Ureter (tissue), 1 donor: ENCODE measurements around the gene C4B. TPM values are rescaled to one million over a fixed set of nuclear protein-coding genes. Genes with fewer than 3 reads are reported as not detected.
"Not testable (repeated sequence)": the region's sequence is repeated elsewhere in the genome, so short reads cannot be mapped to it uniquely, and the experiment has no call there.

Experiments used
- DNase-seq: peaks from one replicate; pipeline ENCODE4 v3.0.0-alpha.2; 2020; ENCODE audit warnings: low spot score
- total RNA-seq: library from RNA; stranded (reverse); gene quantifications from one replicate; pipeline ENCODE4 v1.2.4, GENCODE V29; 2023
- donor health status: DM: yes; HTN: yes; CAD: no.

The C4B gene
- total RNA-seq: 152 TPM

DNA sequence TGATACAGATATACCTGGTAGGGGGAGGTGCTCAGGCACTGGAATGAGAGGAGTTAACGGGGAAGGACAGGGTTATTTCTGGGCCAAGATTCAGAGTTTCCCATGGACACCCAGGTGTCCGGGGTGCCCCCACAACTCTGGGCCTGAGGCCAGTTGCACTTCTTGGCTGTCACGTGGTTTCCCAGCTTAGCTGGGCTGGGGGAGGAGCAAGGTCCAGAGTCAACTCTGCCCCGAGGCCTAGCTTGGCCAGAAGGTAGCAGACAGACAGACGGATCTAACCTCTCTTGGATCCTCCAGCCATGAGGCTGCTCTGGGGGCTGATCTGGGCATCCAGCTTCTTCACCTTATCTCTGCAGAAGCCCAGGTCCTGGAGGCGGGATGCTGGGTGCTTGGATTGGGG is at the start of gene C4B:
C4B (plus strand) TSS at position 249 of the 400 bp plus-strand sequence; CDS start at position 300, 51 bp downstream.
- DNase-seq: not testable (repeated sequence)

DNA sequence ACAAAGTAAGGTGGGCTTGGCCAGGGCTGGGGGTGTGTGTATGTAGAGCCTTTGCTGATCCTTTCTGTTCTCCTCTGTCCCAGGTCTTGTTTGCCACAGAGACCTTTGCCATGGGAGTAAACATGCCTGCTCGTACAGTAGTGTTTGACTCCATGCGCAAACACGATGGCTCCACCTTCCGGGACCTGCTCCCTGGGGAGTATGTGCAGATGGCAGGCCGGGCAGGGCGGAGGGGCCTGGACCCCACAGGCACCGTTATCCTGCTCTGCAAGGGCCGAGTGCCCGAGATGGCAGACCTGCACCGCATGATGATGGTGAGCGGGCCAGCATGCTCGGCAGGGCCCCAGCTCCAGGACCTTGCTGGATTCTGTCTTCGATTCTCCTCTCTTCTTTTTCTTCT is 48.9 kb upstream of the C4B start:
- no peak for DNase-seq

DNA sequence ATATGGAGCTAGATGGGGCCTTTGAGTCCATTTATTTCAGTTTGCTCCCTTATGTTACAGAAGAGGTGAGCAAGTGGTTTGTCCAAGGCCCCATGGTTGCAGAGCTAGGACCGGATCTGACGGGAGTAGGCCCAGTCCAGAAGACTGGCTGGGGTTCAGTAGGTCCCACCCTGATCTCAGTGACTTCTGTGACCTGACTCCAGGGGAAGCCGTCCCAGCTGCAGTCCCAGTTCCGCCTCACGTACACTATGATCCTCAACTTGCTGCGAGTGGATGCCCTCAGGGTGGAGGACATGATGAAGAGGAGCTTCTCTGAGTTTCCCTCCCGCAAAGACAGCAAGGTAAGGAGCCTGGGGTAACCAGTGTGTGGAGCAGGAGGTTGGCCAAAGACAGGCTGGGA is 48.1 kb upstream of the C4B start:
- DNase-seq: no peak

DNA sequence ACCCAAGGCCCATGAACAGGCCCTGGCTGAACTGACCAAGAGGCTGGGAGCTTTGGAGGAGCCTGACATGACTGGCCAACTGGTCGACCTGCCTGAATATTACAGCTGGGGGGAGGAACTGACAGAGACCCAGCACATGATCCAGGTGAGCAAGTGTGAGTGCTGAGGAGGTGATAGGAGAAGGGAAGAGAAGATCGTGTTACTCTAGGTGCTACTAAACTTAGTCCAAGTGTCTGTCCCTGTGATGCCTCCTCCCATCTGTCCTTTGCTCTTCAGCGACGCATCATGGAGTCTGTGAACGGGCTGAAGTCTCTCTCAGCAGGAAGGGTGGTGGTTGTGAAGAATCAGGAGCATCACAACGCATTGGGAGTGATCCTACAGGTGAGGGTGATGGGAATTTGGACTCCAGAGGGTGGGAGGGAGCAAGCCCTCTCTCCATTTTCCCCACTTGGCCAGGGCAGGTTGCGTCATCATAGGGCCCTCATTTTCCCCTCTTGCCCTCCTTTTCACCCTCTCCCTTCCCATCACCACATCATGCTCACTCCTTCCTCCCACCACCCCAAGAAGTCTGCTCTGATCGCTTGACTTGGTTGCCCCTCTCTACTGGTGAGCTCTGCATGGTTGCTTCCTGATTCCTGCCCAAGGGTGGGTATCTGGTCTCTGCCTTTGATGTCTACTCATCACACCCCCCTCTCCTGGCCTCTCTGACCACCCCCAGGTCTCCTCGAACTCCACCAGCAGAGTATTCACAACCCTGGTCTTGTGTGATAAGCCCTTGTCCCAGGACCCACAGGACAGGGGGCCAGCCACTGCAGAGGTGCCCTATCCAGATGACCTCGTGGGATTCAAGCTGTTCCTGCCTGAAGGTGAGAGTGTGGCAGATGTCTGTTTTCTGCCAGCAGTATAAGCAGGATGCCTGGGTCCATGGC is 47.3 kb upstream of the C4B start:
- no peak for DNase-seq

DNA sequence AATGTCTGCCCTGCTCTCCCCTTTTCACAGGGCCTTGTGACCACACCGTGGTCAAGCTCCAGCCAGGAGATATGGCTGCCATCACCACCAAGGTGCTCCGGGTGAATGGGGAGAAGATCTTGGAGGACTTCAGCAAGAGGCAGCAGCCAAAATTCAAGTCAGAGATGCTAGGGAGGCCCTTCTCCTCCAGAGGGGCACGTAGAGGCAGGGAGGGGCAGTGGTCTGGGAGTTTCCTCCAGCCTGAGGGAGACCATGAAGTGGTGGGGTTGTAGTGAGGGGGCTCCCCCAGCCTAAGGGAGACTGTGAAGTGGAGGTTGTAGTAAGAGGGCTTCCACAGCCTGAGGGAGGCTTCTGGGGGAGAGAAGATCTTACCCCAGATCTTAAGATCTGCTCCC is 46.7 kb upstream of the C4B start:
- no peak for DNase-seq

DNA sequence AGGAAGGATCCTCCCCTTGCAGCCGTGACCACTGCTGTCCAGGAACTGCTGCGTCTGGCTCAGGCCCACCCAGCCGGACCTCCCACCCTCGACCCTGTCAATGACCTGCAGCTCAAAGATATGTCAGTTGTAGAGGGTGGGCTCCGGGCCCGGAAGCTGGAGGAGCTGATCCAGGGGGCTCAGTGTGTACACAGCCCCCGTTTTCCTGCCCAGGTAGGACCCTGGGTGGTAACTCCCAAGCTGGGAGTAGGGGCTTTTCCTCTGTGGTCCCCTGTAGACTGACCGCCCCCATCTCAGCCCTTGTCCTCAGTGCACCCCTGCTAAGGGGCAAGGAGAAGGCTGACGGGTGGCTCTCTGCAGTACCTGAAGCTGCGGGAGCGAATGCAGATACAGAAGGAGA is 46.3 kb upstream of the C4B start:
- no peak for DNase-seq

DNA sequence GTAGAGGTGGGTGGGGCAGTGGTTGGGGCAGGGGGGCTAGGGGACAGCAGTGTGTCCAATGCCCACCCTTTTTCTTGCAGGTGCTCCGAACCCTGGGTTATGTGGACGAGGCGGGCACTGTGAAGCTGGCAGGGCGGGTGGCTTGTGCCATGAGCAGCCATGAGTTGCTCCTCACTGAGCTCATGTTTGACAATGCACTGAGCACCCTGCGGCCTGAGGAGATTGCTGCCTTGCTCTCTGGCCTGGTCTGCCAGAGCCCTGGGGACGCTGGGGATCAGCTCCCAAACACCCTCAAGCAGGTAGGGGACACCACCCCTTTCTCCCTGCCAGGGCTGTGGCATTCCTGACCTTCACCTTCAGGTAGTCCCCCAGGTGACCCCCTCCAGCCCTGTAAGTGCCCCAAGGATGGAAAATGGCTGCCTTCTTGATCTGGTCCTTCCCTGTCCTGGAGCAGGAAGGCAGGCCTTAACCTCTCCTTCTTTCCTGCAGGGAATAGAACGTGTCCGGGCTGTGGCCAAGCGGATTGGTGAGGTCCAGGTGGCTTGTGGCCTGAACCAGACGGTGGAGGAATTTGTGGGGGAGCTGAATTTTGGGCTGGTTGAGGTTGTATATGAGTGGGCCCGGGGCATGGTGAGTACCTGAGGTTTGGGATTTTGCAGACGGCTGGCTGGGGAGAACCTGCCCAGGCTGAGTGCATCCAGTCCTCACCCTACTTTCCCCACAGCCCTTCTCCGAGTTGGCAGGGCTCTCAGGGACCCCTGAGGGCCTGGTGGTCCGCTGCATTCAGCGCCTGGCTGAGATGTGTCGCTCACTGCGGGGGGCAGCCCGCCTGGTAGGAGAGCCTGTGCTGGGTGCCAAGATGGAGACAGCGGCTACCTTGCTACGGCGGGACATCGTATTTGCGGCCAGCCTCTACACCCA is 45.5 kb upstream of the C4B start:
- no peak for DNase-seq

DNA sequence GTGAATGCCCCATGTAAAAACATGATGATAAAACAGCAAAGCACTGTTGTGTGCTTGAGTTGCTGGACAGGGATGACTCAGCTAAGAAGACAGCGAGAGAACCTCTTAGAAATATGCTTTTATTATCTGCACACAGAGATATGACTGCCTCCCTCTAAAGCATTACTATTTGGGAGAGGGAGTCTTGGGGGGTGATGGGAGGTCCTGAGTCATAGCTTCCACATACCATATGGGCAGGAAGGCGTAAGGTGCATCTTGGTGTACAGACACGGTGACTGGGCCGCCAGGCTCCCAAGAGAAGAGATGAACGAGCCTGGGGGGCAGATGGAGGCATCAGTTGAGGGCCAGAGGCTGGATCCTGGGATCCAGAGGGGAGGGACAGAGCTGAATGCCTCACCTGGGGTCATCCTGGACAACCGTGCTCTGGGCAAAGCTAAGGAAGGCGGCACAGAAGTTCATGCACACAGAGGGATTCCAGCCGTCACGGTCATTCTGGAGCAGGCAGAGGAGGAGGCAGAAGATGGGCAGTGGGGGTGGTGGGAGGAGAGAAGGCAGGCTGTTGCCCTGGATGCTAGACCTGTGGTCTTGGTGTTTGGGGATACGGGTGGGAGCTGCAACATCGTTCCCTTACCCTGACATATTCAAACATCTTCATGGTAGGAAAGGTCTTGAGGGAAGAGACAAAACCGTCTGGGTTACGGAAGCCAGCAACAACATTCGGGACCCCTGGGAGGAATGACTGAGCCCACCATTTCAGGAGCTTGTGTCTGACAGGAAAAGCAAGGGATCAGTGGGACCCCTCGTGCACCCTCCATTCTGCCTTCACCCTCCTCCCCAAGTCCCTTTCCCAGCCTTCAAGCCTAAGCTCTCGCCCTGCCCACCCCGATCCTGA is 44.6 kb upstream of the C4B start:
- DNase-seq: no peak

DNA sequence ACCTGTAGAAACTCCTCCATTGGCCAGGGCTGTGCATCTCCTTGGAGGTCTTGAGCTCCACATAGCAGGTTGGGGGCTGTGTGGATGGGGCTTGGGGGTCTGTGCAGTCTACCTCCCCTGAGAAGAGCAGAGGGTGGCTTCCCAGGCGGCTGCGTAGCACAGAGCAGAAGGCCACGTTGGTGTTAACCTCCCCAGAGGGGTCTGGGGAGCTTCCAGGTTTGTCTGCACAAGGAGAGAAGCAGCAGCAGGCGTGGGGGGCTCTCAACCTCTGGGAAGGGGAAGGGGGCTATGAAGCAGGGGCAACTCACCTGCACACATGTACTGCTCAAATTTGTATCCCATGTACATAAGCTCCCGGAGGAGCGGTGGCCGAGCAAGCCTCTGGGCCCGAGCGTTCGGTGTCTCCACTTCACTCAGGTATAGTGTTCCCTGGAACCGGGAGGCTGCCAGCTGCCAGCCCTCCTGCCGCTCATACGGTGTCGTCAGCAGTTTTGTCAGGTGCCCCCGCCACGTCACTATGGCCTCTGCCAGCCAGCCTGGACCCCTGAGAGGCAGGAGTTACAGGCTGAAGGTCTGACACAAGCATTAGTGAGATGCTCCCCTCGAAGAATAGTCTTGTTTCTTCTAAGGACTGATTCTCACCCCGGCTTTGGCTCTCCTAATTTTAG is 43.9 kb upstream of the C4B start:
- no peak for DNase-seq

DNA sequence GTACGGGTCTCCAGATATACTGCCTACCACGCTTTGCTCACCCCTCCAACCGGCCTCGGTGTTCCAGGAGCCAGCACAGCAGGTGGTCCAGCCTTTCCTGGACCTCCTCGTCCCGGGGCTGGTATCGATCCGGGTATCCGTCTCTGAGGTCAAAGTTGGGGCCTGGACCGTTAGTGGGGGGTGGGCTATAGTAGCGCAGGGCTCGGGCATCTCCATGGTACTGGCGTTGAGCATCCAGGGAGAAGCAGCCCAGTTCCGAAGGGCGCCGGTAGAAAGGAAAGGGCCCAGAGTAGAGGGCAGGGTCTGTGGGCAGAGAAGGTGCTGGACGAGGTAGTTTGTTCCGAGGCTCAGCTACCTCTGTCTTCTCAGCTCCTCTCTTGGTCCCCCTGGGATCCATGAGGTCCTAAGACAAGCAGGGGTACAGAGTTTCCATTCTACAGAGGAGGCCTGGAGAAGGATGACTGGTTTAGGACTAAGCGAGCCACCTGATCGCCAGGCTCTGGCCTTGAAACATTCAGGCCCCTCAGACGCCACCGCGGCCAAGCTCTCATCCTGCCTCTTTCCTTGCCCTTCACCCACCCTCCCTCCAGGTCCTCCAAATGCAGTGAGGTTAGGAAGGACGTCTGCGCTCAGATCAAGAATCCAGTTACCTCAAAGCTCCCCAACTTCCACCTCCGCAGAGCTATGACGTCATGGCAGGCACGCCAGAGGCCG is 43.2 kb upstream of the C4B start:
- DNase-seq: no peak

DNA sequence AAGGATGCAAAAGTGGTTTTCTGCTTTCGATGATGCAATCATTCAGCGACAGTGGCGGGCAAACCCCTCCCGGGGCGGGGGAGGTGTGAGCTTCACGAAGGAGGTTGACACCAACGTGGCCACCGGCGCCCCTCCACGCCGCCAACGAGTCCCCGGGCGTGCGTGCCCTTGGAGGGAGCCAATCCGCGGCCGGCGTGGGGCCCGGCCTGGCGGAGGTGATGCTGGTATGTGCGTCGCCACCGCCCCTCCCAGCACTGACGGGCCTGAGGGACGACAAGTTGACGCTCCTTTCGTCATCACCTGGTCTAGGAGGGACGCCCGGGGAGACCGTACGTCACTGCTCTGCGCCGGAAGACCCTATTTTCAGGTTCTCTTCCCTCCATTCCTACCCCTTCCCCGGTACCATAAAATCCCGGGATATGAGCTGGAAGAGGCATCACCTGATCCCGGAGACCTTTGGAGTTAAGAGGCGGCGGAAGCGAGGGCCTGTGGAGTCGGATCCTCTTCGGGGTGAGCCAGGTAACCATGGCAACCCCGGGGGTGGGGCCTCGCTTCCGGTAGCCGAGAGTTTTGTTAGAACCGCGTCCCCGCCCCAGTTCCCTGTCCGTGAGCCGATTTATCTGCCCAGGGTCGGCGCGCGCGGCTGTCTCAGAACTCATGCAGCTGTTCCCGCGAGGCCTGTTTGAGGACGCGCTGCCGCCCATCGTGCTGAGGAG is 42.4 kb upstream of the C4B start, which contains the start of gene DXO:
DXO (minus strand) TSS at position 146 of the 716 bp plus-strand sequence. CDS start 463 bp downstream, outside the sequence.
- DNase-seq: peak; percentile 97

DNA sequence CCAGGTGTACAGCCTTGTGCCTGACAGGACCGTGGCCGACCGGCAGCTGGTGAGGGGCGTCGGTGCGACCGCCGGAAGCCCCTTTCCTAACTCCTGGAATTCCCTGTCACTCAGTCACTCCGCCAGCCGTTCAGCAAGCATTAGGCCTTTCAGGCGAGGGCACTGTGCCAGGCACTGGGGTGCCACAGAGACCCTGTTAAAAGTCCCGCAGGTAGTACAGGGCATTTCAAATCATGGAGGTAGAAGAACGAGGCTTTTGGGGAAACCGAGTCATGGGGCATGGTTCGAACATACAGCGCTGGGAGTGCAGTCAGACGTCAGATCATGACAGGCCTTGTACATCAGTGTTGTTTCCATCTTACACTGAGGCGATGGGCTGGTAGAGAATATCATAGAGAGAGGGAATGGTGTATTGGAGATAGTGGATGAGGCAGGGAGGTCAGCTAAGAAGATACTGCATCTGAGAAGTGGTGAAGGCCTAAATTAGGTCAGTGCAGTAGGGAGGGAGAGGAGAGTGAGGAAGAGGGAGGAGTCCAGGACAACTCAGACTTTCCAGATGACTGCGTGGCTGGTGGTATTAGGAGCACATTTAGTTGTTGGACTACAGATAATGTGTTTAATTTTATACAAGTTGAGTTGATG is 41.8 kb upstream of the C4B start:
- peak; percentile 56 for DNase-seq

DNA sequence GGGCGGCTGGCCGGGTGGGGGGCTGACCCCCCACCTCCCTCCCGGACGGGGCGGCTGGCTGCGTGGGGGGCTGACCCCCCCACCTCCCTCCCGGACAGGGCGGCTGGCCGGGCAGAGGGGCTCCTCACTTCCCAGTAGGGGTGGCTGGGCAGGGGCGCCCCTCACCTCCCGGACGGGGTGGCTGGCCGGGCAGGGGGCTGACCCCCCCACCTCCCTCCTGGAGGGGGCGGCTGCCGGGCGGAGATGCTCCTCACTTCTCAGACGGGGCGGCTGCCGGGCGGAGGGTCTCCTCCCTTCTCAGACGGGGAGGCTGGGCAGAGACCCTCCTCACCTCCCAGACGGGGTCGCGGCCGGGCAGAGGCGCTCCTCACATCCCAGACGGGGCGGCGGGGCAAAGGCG is 38.5 kb upstream of the C4B start:
- DNase-seq: not testable (repeated sequence)

DNA sequence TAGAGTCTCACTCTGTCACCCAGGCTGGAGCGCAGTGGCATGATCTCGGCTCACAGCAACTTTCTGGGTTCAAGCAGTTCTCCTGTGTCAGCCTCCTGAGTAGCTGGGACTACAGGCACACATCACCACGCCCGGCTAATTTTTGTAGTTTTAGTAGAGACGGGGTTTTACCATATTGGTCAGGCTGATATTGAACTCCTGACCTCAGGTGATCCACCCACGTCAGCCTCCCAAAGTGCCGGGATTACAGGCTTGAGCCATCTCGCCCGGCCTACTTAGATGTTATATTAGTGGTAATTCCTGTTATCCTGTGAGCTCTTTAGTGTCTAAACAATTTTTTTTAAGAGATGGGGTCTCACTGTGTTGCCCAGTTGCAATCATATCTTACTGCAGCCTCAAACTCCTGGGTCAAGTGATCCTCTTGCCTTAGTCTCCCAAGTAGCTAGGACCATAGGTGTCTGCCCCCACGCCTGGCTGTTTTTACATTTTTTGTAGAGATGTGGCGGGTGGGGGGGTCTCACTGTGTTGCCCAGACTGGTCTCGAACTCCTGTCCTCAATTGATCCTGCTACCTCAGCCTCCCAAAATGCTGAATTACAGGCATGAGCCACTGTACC is 36.7 kb upstream of the C4B start:
- DNase-seq: no peak

DNA sequence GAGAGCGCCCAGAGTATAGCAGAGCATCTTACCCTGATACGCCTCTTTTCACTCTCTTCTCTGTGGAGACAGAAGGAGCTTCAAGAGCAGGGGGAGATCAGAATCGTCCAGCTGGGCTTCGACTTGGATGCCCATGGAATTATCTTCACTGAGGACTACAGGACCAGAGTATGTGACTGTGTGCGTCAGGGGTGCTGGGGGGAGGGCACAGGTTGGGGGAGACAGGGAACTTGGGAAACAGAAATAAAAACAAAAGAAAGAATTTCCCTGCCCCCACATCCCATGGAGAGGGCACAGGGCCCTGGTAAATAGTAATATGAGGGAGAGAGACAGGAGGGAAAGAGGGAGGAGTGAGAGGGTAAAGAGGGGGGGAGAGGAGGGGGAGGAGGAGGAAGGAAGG is 35.8 kb upstream of the C4B start:
- DNase-seq: peak; percentile 15

DNA sequence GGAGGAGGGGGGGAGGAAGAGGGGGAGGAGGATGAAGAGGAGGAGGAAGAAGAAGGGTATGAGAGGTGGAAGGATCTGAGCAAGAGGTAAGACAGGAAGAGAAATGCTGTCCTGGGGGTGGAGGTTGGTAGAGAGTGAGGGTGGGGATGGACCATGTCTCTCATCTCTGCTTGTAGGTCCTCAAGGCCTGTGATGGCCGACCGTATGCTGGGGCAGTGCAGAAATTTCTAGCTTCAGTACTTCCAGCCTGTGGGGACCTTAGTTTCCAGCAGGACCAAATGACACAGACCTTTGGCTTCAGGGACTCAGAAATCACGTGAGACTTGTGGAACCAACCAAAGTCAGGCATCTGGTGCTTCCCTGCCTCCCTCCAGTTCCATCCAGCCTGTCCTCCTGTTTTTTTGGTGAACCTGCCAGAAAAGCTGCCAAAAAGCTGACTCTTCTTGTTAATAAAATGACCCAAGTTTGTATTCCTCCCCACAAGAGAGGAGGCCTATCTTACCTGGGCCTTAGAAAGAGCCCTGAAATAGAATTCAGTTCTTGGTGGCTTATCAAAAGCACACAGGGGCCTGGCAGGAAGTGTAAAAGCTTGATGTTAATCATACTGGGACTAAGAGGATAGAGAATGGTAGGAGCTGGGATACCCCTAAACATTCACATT is 35.2 kb upstream of the C4B start:
- peak; percentile 22 for DNase-seq

DNA sequence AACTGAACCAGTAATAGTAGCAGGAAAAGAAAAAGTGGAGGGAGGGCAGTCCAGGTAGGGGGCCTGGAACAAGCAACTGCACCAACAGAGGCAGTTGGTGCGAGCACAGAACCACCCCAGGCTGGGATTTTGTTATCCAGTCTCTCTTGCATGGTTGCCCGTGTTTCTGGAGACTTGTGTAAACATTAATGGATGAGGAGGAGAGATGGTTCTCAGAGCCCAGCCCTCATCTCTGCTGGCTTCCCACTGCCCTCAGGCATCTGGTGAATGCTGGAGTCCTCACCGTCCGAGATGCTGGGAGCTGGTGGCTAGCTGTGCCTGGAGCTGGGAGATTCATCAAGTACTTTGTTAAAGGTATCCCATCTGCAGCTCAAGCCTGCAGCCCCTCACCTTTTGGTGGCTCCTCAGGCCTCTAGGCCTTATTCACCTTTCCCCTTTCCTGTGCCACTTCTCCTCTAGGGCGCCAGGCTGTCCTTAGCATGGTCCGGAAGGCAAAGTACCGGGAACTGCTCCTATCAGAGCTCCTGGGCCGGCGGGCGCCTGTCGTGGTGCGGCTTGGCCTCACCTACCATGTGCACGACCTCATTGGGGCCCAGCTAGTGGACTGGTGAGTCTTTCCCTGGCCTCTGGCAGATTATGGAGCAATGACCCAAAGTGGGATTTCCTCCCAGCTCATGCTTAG is 34.3 kb upstream of the C4B start:
- DNase-seq: peak; percentile 38
